ENCODE measurements around the gene GABRR1.

GABRR1 gene

GRCh38 chr6:89198235-89198634 lies 18.9 kb downstream of the GABRR1 start:
- no peaks in the 10 kb centered on the region for H3K79me1 ChIP-seq (ENCODE audit: low read depth, low read length)
- H2AK5ac ChIP-seq (ENCODE audit: low read depth, low read length), result no peak overlapping the region
- no peak overlapping the region for H2BK120ac ChIP-seq (ENCODE audit: low read depth, low read length)
- H3K9ac ChIP-seq (ENCODE audit: low read depth, low read length, poor library complexity), result no peak overlapping the region
- WGBS, 2 donors (ENCODE audit: extremely low coverage in 2 of 2, insufficient read length in 2 of 2, insufficient replicate concordance in 1 of 2), result no CpG with 5 or more reads among the region's 7 CpGs
- H4K8ac ChIP-seq (ENCODE audit: low read depth, low read length), result no peak overlapping the region
- no peak overlapping the region for H2BK5ac ChIP-seq (ENCODE audit: low read length)
- H2BK12ac ChIP-seq (ENCODE audit: low read length), result no peak overlapping the region
- no peak overlapping the region for H3K14ac ChIP-seq (ENCODE audit: low read length)
- no peak overlapping the region for H3K4me3 ChIP-seq (ENCODE audit: low read length in 2 of 2)
- no peak overlapping the region for H3K23ac ChIP-seq (ENCODE audit: low read depth, low read length, poor library complexity)
- H3K27ac ChIP-seq (replicated peaks; ENCODE audit: low read length), result no peak overlapping the region
- H2BK15ac ChIP-seq (ENCODE audit: low read length), result no peak overlapping the region
- H3K9me3 ChIP-seq (replicated peaks in 1 of 2; ENCODE audit: control insufficient read depth in 2 of 2, insufficient read depth in 1 of 2, low read depth in 1 of 2, low read length in 2 of 2), result peaks cover 3 to 9% of the 10 kb centered on the region in 2 donors
- H3K4ac ChIP-seq (ENCODE audit: low read length), result no peak overlapping the region
- DNase-seq (ENCODE audit: low spot score), result no peak
- H3K18ac ChIP-seq (ENCODE audit: low read length), result no peak overlapping the region
- no peaks in the 10 kb centered on the region for H3K36me3 ChIP-seq (replicated peaks in 1 of 2; ENCODE audit: control insufficient read depth in 2 of 2, insufficient read depth in 2 of 2, low read length in 2 of 2)
- H3K4me1 ChIP-seq (ENCODE audit: control insufficient read depth in 2 of 2, insufficient read depth in 1 of 2, low read depth in 1 of 2, low read length in 2 of 2), result no peaks in the 10 kb centered on the region
- peaks cover 0 to 3% (median 0%) of the 10 kb centered on the region in 3 experiments for H3K27me3 ChIP-seq (ENCODE audit: control insufficient read depth in 3 of 3, insufficient read depth in 3 of 3, low read depth in 1 of 3, low read length in 3 of 3)
- no peak overlapping the region for H2AFZ ChIP-seq (ENCODE audit: low read length)
- no peak overlapping the region for H3K4me2 ChIP-seq (ENCODE audit: insufficient read depth, low read length, poor library complexity, severe bottlenecking)
- no peak overlapping the region for H4K91ac ChIP-seq (ENCODE audit: low read depth, low read length, poor library complexity)

DNA sequence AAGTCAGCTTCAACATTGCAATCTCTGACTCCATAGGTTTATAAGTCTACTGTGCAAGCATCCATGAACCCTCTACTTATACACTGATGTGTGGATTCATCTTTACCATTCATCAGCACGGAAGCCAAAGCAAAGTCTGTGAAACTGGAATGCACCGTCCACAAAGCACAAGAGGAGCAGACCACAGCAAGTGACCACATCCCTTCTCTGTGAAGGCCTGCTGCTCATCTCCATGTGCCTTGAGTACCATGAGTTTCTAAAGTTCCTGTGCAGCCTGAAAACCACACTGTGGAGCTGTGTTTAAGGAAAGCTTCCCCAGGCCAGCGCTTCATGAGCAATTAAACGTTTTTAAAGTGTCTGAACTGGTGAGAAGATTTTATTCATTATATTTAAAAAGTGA lies 20.0 kb downstream of the GABRR1 start:
- Histone ChIP-seq H3K4ac (ENCODE audit: low read length) (no peak overlapping the region), H2BK15ac (ENCODE audit: low read length) (no peak overlapping the region), H3K4me2 (ENCODE audit: insufficient read depth, low read length, poor library complexity, severe bottlenecking) (no peak overlapping the region), H3K27me3 (ENCODE audit: control insufficient read depth in 3 of 3, insufficient read depth in 3 of 3, low read depth in 1 of 3, low read length in 3 of 3) (peaks cover 0 to 3% (median 0%) of the 10 kb centered on the region in 3 experiments), H3K27ac (replicated peaks; ENCODE audit: low read length) (no peak overlapping the region), H2BK5ac (ENCODE audit: low read length) (no peak overlapping the region), H3K9me3 (replicated peaks in 1 of 2; ENCODE audit: control insufficient read depth in 2 of 2, insufficient read depth in 1 of 2, low read depth in 1 of 2, low read length in 2 of 2) (peaks cover 3 to 9% of the 10 kb centered on the region in 2 donors), H2AFZ (ENCODE audit: low read length) (no peak overlapping the region), H3K9ac (ENCODE audit: low read depth, low read length, poor library complexity) (no peak overlapping the region), H3K36me3 (replicated peaks in 1 of 2; ENCODE audit: control insufficient read depth in 2 of 2, insufficient read depth in 2 of 2, low read length in 2 of 2) (no peaks in the 10 kb centered on the region), H2BK12ac (ENCODE audit: low read length) (no peak overlapping the region), H3K14ac (ENCODE audit: low read length) (no peak overlapping the region), H3K79me1 (ENCODE audit: low read depth, low read length) (no peaks in the 10 kb centered on the region), H2AK5ac (ENCODE audit: low read depth, low read length) (no peak overlapping the region), H3K18ac (ENCODE audit: low read length) (no peak overlapping the region), H4K8ac (ENCODE audit: low read depth, low read length) (no peak overlapping the region), H2BK120ac (ENCODE audit: low read depth, low read length) (no peak overlapping the region), H3K4me3 (ENCODE audit: low read length in 2 of 2) (no peak overlapping the region), H3K4me1 (ENCODE audit: control insufficient read depth in 2 of 2, insufficient read depth in 1 of 2, low read depth in 1 of 2, low read length in 2 of 2) (no peaks in the 10 kb centered on the region), H4K91ac (ENCODE audit: low read depth, low read length, poor library complexity) (no peak overlapping the region), H3K23ac (ENCODE audit: low read depth, low read length, poor library complexity) (no peak overlapping the region)
- no CpG with 5 or more reads among the region's 4 CpGs for WGBS, 2 donors (ENCODE audit: extremely low coverage in 2 of 2, insufficient read length in 2 of 2, insufficient replicate concordance in 1 of 2)
- no peak for DNase-seq (ENCODE audit: low spot score)

DNA sequence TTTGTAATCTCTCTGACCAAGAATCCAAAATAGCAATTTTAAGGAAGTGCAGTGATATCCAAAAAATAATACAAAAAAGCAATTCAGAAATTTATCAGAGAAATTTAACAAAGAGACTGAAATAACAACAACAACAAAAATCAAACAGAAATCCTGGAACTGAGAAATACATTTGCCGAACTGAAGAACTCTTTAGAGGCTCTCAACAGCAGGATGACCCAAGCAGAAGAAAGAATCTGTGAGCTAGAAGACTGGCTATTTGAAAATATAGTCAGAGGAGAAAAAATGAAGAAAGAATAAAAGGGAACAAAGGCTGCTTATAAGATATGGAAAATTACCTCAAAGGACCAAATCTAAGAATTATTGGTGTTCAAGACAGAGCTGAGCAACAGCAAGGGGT lies 22.6 kb downstream of the GABRR1 start:
- no peak overlapping the region for H3K4me3 ChIP-seq (ENCODE audit: low read length in 2 of 2)
- H3K36me3 ChIP-seq (replicated peaks in 1 of 2; ENCODE audit: control insufficient read depth in 2 of 2, insufficient read depth in 2 of 2, low read length in 2 of 2), result no peaks in the 10 kb centered on the region
- H2AK5ac ChIP-seq (ENCODE audit: low read depth, low read length), result no peak overlapping the region
- H3K27ac ChIP-seq (replicated peaks; ENCODE audit: low read length), result no peak overlapping the region
- H3K79me1 ChIP-seq (ENCODE audit: low read depth, low read length), result no peaks in the 10 kb centered on the region
- no peak overlapping the region for H3K14ac ChIP-seq (ENCODE audit: low read length)
- H3K4ac ChIP-seq (ENCODE audit: low read length), result no peak overlapping the region
- H3K4me2 ChIP-seq (ENCODE audit: insufficient read depth, low read length, poor library complexity, severe bottlenecking), result no peak overlapping the region
- H4K8ac ChIP-seq (ENCODE audit: low read depth, low read length), result no peak overlapping the region
- H2BK5ac ChIP-seq (ENCODE audit: low read length), result no peak overlapping the region
- peaks cover 3 to 9% of the 10 kb centered on the region in 2 donors for H3K9me3 ChIP-seq (replicated peaks in 1 of 2; ENCODE audit: control insufficient read depth in 2 of 2, insufficient read depth in 1 of 2, low read depth in 1 of 2, low read length in 2 of 2)
- H2BK120ac ChIP-seq (ENCODE audit: low read depth, low read length), result no peak overlapping the region
- no peak for DNase-seq (ENCODE audit: low spot score)
- no peak overlapping the region for H3K9ac ChIP-seq (ENCODE audit: low read depth, low read length, poor library complexity)
- no peak overlapping the region for H2AFZ ChIP-seq (ENCODE audit: low read length)
- WGBS, 2 donors (ENCODE audit: extremely low coverage in 2 of 2, insufficient read length in 2 of 2, insufficient replicate concordance in 1 of 2), result no CpG with 5 or more reads among the region's 1 CpG
- no peak overlapping the region for H4K91ac ChIP-seq (ENCODE audit: low read depth, low read length, poor library complexity)
- no peak overlapping the region for H3K23ac ChIP-seq (ENCODE audit: low read depth, low read length, poor library complexity)
- H2BK12ac ChIP-seq (ENCODE audit: low read length), result no peak overlapping the region
- no peaks in the 10 kb centered on the region for H3K27me3 ChIP-seq (ENCODE audit: control insufficient read depth in 3 of 3, insufficient read depth in 3 of 3, low read depth in 1 of 3, low read length in 3 of 3)
- H2BK15ac ChIP-seq (ENCODE audit: low read length), result no peak overlapping the region
- no peak overlapping the region for H3K18ac ChIP-seq (ENCODE audit: low read length)
- peaks cover 2 to 9% of the 10 kb centered on the region in 2 donors for H3K4me1 ChIP-seq (ENCODE audit: control insufficient read depth in 2 of 2, insufficient read depth in 1 of 2, low read depth in 1 of 2, low read length in 2 of 2)

- no peak overlapping the region for H3K4me3 ChIP-seq (ENCODE audit: low read length in 2 of 2)
- H3K36me3 ChIP-seq (replicated peaks in 1 of 2; ENCODE audit: control insufficient read depth in 2 of 2, insufficient read depth in 2 of 2, low read length in 2 of 2), result no peaks in the 10 kb centered on the region
- no peak overlapping the region for H2BK12ac ChIP-seq (ENCODE audit: low read length)
- H4K91ac ChIP-seq (ENCODE audit: low read depth, low read length, poor library complexity), result no peak overlapping the region
- no peaks in the 10 kb centered on the region for H3K27me3 ChIP-seq (ENCODE audit: control insufficient read depth in 3 of 3, insufficient read depth in 3 of 3, low read depth in 1 of 3, low read length in 3 of 3)
- no peak overlapping the region for H2BK15ac ChIP-seq (ENCODE audit: low read length)
- no peak overlapping the region for H2BK120ac ChIP-seq (ENCODE audit: low read depth, low read length)
- no peak overlapping the region for H3K23ac ChIP-seq (ENCODE audit: low read depth, low read length, poor library complexity)
- WGBS, 2 donors (ENCODE audit: extremely low coverage in 2 of 2, insufficient read length in 2 of 2, insufficient replicate concordance in 1 of 2), result no CpG with 5 or more reads among the region's 5 CpGs
- no peak overlapping the region for H2AFZ ChIP-seq (ENCODE audit: low read length)
- H3K14ac ChIP-seq (ENCODE audit: low read length), result no peak overlapping the region
- H3K27ac ChIP-seq (replicated peaks; ENCODE audit: low read length), result no peak overlapping the region
- H3K18ac ChIP-seq (ENCODE audit: low read length), result no peak overlapping the region
- no peak for DNase-seq (ENCODE audit: low spot score)
- no peaks in the 10 kb centered on the region for H3K79me1 ChIP-seq (ENCODE audit: low read depth, low read length)
- H3K4ac ChIP-seq (ENCODE audit: low read length), result no peak overlapping the region
- H3K9ac ChIP-seq (ENCODE audit: low read depth, low read length, poor library complexity), result no peak overlapping the region
- H2BK5ac ChIP-seq (ENCODE audit: low read length), result no peak overlapping the region
- H3K4me1 ChIP-seq (ENCODE audit: control insufficient read depth in 2 of 2, insufficient read depth in 1 of 2, low read depth in 1 of 2, low read length in 2 of 2), result peaks cover 8 to 9% of the 10 kb centered on the region in 2 donors
- peaks cover 2 to 9% of the 10 kb centered on the region in 2 donors for H3K9me3 ChIP-seq (replicated peaks in 1 of 2; ENCODE audit: control insufficient read depth in 2 of 2, insufficient read depth in 1 of 2, low read depth in 1 of 2, low read length in 2 of 2)
- H2AK5ac ChIP-seq (ENCODE audit: low read depth, low read length), result no peak overlapping the region
- H3K4me2 ChIP-seq (ENCODE audit: insufficient read depth, low read length, poor library complexity, severe bottlenecking), result no peak overlapping the region
- H4K8ac ChIP-seq (ENCODE audit: low read depth, low read length), result no peak overlapping the region
Measured at GRCh38 chr6:89190741-89191140, 26.4 kb downstream of the GABRR1 start.

All from neuronal stem cell (in vitro differentiated cells).